NCI-H446 treated with DMSO at 0.1 percent for 48 hours (cell line): ENCODE results near the gene FCN2.
A peak's percentile ranks its signal among the peaks of the same experiment; 100 is the strongest.
"Not testable (repeated sequence)": the region's sequence is repeated elsewhere in the genome, so short reads cannot be mapped to it uniquely, and the experiment has no call there.

ENCODE experiments used
- DNase-seq: peaks from one replicate; lab custom pipeline; 2025; lab: John Stamatoyannopoulos, UW

The FCN2 gene

GRCh38 chr9:134847752-134848432 lies 32.7 kb upstream of the FCN2 start:
- no peak for DNase-seq

- DNase-seq = no peak
Measured at GRCh38 chr9:134848504-134848903, 32.1 kb upstream of the FCN2 start.

- no peak for DNase-seq
Measured at GRCh38 chr9:134850611-134851010, 30.0 kb upstream of the FCN2 start.

- DNase-seq = no peak
Measured at GRCh38 chr9:134851020-134851419, 29.6 kb upstream of the FCN2 start.

GRCh38 chr9:134852906-134853654 lies 27.5 kb upstream of the FCN2 start:
- DNase-seq = no peak

- no peak for DNase-seq
Measured at GRCh38 chr9:134853893-134854292, 26.7 kb upstream of the FCN2 start.

GRCh38 chr9:134854541-134854981 lies 26.0 kb upstream of the FCN2 start:
- DNase-seq = no peak

GRCh38 chr9:134855231-134855899 lies 25.2 kb upstream of the FCN2 start:
- DNase-seq = no peak

GRCh38 chr9:134855900-134856377 lies 24.7 kb upstream of the FCN2 start:
- DNase-seq = no peak

GRCh38 chr9:134857451-134857850 lies 23.2 kb upstream of the FCN2 start:
- DNase-seq = not testable (repeated sequence)

- peak; percentile 6 for DNase-seq
Measured at GRCh38 chr9:134858051-134858841, 22.4 kb upstream of the FCN2 start.

- no peak for DNase-seq
Measured at GRCh38 chr9:134860510-134860909, 20.1 kb upstream of the FCN2 start.

GRCh38 chr9:134861595-134862334 lies 18.8 kb upstream of the FCN2 start:
- no peak for DNase-seq

GRCh38 chr9:134863306-134863902 lies 17.2 kb upstream of the FCN2 start:
- no peak for DNase-seq

- DNase-seq = peak; percentile 39
Measured at GRCh38 chr9:134863941-134864820, 16.4 kb upstream of the FCN2 start.

GRCh38 chr9:134864821-134865190 lies 15.8 kb upstream of the FCN2 start:
- DNase-seq = no peak

- DNase-seq = no peak
Measured at GRCh38 chr9:134867917-134868750, 12.5 kb upstream of the FCN2 start.

GRCh38 chr9:134868751-134869553 lies 11.7 kb upstream of the FCN2 start:
- DNase-seq = no peak
